ENCODE results near the gene PTPRG.

PTPRG gene

GRCh38 chr3:61793521-61793920 is 232.2 kb downstream of the PTPRG start:
- H2AFZ ChIP-seq (ENCODE audit: low read depth): no peak overlapping the region
- H4K20me1 ChIP-seq (ENCODE audit: insufficient read depth): no peaks in the 10 kb centered on the region
- H3K36me3 ChIP-seq (ENCODE audit: insufficient read depth): no peaks in the 10 kb centered on the region
- no peak overlapping the region for H3K4me2 ChIP-seq
- no peak overlapping the region for H3K27ac ChIP-seq
- H3K27me3 ChIP-seq (ENCODE audit: insufficient read depth, low read depth): no peaks in the 10 kb centered on the region
- H3K4me1 ChIP-seq (ENCODE audit: low read depth, poor library complexity, severe bottlenecking): no peaks in the 10 kb centered on the region
- no peak overlapping the region for H3K9ac ChIP-seq
- no peak for TF ChIP-seq CTCF (conservative IDR thresholded peaks at IDR 0.05; ENCODE audit: low read depth, low read length)
- H3K79me2 ChIP-seq (ENCODE audit: insufficient read depth, low read depth): no peaks in the 10 kb centered on the region
- H3K4me3 ChIP-seq (IDR thresholded peaks at IDR 0.05; ENCODE audit: insufficient read depth, low read depth, low read length): no peak overlapping the region

GRCh38 chr3:61794341-61794740 is 233.0 kb downstream of the PTPRG start:
- no peaks in the 10 kb centered on the region for H3K27me3 ChIP-seq (ENCODE audit: insufficient read depth, low read depth)
- no peaks in the 10 kb centered on the region for H3K36me3 ChIP-seq (ENCODE audit: insufficient read depth)
- TF ChIP-seq CTCF (conservative IDR thresholded peaks at IDR 0.05; ENCODE audit: low read depth, low read length): no peak
- H3K4me3 ChIP-seq (IDR thresholded peaks at IDR 0.05; ENCODE audit: insufficient read depth, low read depth, low read length): no peak overlapping the region
- H3K4me2 ChIP-seq: no peak overlapping the region
- H3K27ac ChIP-seq: no peak overlapping the region
- no peaks in the 10 kb centered on the region for H4K20me1 ChIP-seq (ENCODE audit: insufficient read depth)
- H3K79me2 ChIP-seq (ENCODE audit: insufficient read depth, low read depth): no peaks in the 10 kb centered on the region
- H2AFZ ChIP-seq (ENCODE audit: low read depth): no peak overlapping the region
- no peak overlapping the region for H3K9ac ChIP-seq
- H3K4me1 ChIP-seq (ENCODE audit: low read depth, poor library complexity, severe bottlenecking): no peaks in the 10 kb centered on the region

GRCh38 chr3:61794961-61795360 is 233.6 kb downstream of the PTPRG start:
- Histone ChIP-seq H3K9ac (no peak overlapping the region), H3K4me3 (IDR thresholded peaks at IDR 0.05; ENCODE audit: insufficient read depth, low read depth, low read length) (no peak overlapping the region), H3K27me3 (ENCODE audit: insufficient read depth, low read depth) (no peaks in the 10 kb centered on the region), H3K36me3 (ENCODE audit: insufficient read depth) (no peaks in the 10 kb centered on the region), H3K27ac (no peak overlapping the region), H3K4me1 (ENCODE audit: low read depth, poor library complexity, severe bottlenecking) (no peaks in the 10 kb centered on the region), H3K79me2 (ENCODE audit: insufficient read depth, low read depth) (no peaks in the 10 kb centered on the region), H4K20me1 (ENCODE audit: insufficient read depth) (no peaks in the 10 kb centered on the region), H3K4me2 (no peak overlapping the region), H2AFZ (ENCODE audit: low read depth) (no peak overlapping the region)
- no peak for TF ChIP-seq CTCF (conservative IDR thresholded peaks at IDR 0.05; ENCODE audit: low read depth, low read length)

- H3K36me3 ChIP-seq (ENCODE audit: insufficient read depth): no peaks in the 10 kb centered on the region
- H3K4me2 ChIP-seq: no peak overlapping the region
- no peak for TF ChIP-seq CTCF (conservative IDR thresholded peaks at IDR 0.05; ENCODE audit: low read depth, low read length)
- no peak overlapping the region for H3K27ac ChIP-seq
- no peaks in the 10 kb centered on the region for H3K4me1 ChIP-seq (ENCODE audit: low read depth, poor library complexity, severe bottlenecking)
- H3K9ac ChIP-seq: no peak overlapping the region
- no peaks in the 10 kb centered on the region for H3K27me3 ChIP-seq (ENCODE audit: insufficient read depth, low read depth)
- no peak overlapping the region for H3K4me3 ChIP-seq (IDR thresholded peaks at IDR 0.05; ENCODE audit: insufficient read depth, low read depth, low read length)
- no peaks in the 10 kb centered on the region for H3K79me2 ChIP-seq (ENCODE audit: insufficient read depth, low read depth)
- H4K20me1 ChIP-seq (ENCODE audit: insufficient read depth): no peaks in the 10 kb centered on the region
- H2AFZ ChIP-seq (ENCODE audit: low read depth): no peak overlapping the region
These were observed 234.8 kb downstream of the PTPRG start for GRCh38 chr3:61796088-61796680.
